ENCODE data around the gene ARHGEF28.

ARHGEF28 gene

DNA sequence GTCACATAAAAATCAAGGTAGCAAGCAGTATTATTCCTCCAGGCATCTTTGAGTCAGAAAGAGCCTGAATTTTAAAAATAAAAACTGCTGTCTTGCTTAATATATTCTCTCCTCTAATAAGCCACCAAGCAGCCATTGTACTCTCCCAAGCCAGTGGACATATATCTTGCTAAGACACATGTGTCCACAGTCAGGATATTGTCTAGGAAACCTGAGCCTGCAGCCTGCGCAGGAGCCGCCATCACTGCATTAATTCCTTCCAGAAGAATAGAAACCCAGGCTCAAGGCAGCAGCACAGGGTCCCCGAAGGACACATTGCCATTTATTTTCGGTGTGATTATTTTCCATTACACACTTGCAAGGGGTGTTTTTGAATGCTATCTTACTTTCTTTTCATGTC lies 345.3 kb downstream of the ARHGEF28 start:
- FAIRE-seq (no peak), DNase-seq (ENCODE audit: extremely low spot score, insufficient read length, low read depth) (no peak)

GRCh38 chr5:73973135-73973534 lies 347.1 kb downstream of the ARHGEF28 start:
- DNase-seq (ENCODE audit: extremely low spot score, insufficient read length, low read depth) (no peak), FAIRE-seq (no peak)

- FAIRE-seq = no peak
Observed at GRCh38 chr5:73974871-73975360, 348.9 kb downstream of the ARHGEF28 start.

DNA sequence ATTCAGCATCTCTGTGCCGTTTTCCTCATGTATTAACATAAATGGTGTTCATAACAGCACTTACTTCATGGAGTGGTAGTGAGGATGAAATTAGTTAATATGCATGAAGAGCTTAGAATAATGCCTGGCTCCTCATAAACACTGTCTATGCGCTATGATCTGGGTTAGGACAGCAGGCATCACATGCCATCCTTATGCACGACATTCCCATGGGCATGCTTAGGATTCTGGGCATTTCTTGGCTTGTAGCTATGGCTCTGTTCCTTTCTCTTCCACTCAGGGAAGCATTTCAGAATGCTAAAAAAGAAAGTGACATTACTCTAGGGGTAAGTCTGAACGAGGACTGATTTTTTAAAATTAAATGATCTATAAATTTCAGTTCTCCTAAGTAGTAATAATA lies 349.8 kb downstream of the ARHGEF28 start:
- DNase-seq (ENCODE audit: extremely low spot score, insufficient read length, low read depth) (no peak), FAIRE-seq (no peak)

More at GRCh38 chr5:73974871-73975360, 348.9 kb downstream of the ARHGEF28 start:
- DNase-seq (ENCODE audit: extremely low spot score, insufficient read length, low read depth) = no peak

- FAIRE-seq (no peak), DNase-seq (ENCODE audit: extremely low spot score, insufficient read length, low read depth) (no peak)
Observed at GRCh38 chr5:73977146-73977545, 351.1 kb downstream of the ARHGEF28 start.

DNA sequence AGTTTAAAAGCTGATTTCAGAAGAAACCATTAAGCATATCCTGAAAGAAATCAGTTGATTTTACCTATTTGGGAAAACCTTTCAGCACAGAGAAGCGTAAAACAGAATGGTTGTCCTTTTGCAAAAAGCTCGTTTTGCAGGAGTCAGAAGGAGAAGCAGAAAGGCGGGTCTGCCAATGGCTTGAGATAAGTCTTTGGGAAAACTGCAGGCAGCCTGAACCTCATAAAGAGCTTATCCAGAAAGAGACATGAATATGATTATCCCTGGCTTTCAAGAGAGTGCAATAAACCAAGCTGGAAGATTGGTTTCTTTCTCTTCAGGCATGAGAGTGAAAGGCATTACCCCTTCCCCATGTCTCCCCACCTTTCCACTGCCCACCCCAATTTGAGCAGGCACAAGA lies 353.3 kb downstream of the ARHGEF28 start:
- FAIRE-seq = no peak
- no peak for DNase-seq (ENCODE audit: extremely low spot score, insufficient read length, low read depth)

- FAIRE-seq (no peak), DNase-seq (ENCODE audit: extremely low spot score, insufficient read length, low read depth) (no peak)
Observed at GRCh38 chr5:73981704-73982103, 355.7 kb downstream of the ARHGEF28 start.

GRCh38 chr5:73983644-73984043 lies 357.6 kb downstream of the ARHGEF28 start:
- FAIRE-seq = no peak

GRCh38 chr5:73985145-73985544 lies 359.1 kb downstream of the ARHGEF28 start:
- no peak for DNase-seq (ENCODE audit: extremely low spot score, insufficient read length, low read depth)
- no peak for FAIRE-seq

More at GRCh38 chr5:73983644-73984043, 357.6 kb downstream of the ARHGEF28 start:
- no peak for DNase-seq (ENCODE audit: extremely low spot score, insufficient read length, low read depth)

DNA sequence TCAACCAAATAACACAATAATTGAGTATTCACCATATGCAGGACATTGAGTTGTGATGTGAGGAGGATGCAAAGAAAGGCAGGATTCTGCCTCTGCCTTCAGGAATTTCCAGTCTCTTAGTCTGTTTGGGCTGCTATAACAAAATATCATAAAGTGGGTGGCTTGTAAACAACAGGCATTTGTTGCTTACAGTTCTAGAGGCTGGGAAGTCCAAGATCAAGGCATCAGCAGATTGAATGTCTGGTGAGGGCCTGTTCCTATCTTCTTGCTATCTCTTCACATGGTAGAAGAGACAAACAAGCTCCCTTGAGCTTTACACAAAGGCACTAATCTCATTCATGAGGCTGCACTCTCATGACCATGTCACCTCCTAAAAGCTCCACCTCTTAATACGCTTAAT lies 360.7 kb downstream of the ARHGEF28 start:
- FAIRE-seq (no peak), DNase-seq (ENCODE audit: extremely low spot score, insufficient read length, low read depth) (no peak)

DNA sequence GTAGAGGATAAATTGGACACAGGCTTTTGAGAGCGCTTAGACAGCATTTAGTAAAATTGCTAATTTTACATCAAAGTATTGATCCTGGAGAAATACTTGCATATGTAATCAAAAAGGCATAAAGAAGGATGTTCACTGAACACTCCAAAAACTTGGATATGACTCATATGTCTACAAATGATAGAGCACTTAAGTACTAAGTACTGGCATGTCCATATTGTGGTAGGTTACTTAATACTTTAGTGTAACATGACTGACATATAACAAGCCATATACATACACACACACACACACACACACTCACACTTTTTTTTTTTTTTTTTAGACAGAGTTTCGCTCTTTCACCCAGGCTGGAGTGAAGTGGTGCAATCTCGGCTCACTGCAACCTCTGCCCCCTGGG lies 361.9 kb downstream of the ARHGEF28 start:
- FAIRE-seq (no peak), DNase-seq (ENCODE audit: extremely low spot score, insufficient read length, low read depth) (no peak)

- FAIRE-seq = no peak
- DNase-seq (ENCODE audit: extremely low spot score, insufficient read length, low read depth) = no peak
Observed at GRCh38 chr5:73989956-73990355, 364.0 kb downstream of the ARHGEF28 start.

All from GM18507 (cell line).